C4-2B (cell line): ENCODE results near the gene KSR2.

Source experiments
- ZFX ChIP-seq: fragments of 450-650 bp; IDR thresholded peaks from 2 replicates; pipeline ENCODE4 v1.6.1; 2017
- TF ChIP-seq, protein P1 (sequence below): fragments of 450-650 bp; conservative IDR thresholded peaks from 2 replicates; pipeline ENCODE4 v1.5.1; 2017; ENCODE audit warnings: mild to moderate bottlenecking

DNA sequence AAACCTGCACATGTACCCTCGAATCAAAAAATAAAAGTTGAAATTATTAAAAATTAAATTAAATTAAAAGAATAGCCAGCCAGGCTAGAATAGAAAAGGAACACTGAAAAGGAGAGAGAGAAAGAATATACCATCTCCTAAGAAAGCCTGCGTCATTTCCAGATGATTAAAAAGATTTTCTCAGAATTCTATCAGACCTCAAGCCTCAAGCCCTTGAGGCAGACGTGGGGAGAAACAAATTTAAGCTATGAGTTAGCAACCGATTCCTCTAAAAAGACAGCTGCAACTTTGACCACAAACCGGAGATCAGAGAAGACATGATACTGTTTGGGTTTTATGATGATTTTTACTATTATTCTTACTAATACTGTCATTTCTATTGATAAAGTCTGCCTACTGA, 138.3 kb downstream of the KSR2 start:
- TF ChIP-seq, protein P1, sequence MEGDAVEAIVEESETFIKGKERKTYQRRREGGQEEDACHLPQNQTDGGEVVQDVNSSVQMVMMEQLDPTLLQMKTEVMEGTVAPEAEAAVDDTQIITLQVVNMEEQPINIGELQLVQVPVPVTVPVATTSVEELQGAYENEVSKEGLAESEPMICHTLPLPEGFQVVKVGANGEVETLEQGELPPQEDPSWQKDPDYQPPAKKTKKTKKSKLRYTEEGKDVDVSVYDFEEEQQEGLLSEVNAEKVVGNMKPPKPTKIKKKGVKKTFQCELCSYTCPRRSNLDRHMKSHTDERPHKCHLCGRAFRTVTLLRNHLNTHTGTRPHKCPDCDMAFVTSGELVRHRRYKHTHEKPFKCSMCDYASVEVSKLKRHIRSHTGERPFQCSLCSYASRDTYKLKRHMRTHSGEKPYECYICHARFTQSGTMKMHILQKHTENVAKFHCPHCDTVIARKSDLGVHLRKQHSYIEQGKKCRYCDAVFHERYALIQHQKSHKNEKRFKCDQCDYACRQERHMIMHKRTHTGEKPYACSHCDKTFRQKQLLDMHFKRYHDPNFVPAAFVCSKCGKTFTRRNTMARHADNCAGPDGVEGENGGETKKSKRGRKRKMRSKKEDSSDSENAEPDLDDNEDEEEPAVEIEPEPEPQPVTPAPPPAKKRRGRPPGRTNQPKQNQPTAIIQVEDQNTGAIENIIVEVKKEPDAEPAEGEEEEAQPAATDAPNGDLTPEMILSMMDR: no peak
- TF ChIP-seq ZFX: no peak
